GM21825 (cell line): Measurements from ENCODE around the gene STAC.

Experiments
- ATAC-seq: cut with Tn5 transposase; IDR thresholded peaks from one replicate; pipeline ENCODE4 v1.9.1; 2021; ENCODE audit warnings: mild to moderate bottlenecking, moderate library complexity; ENCODE audit not compliant: unreplicated experiment

STAC gene

DNA sequence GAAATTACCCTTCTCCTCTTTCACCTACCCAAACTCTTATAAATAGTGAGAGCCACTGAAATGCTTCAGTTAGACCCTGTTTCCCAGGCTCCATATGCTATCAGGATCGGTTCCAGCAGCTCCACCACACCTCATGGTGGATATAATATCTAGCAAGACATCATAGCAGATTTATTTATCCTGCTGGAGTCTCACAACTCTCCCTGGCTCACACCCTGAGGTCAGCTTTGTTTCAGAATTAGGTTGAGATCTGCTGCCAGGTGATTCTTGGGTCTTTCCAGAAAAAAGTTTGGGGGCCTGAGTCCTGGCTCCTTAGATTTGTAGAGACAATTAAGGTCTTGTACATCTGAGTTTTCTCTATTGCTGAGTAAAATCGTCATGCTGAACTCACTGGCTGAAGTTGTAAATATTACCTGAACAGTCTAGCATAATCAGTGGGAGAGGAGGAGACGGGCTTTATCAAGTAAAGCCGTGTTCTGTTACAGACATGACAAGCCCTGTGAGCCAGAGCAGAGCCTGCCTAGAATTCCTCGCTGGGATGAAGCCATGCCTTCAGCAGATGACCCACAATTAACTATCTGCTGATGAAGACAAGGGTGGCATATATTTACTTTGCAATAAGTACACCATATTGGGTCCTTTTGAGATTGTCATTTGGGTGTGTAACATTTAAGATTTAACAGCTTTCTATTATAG lies 131.6 kb downstream of the STAC start:
- no peak for ATAC-seq

GRCh38 chr3:36512555-36512954 lies 132.3 kb downstream of the STAC start:
- ATAC-seq, result no peak

DNA sequence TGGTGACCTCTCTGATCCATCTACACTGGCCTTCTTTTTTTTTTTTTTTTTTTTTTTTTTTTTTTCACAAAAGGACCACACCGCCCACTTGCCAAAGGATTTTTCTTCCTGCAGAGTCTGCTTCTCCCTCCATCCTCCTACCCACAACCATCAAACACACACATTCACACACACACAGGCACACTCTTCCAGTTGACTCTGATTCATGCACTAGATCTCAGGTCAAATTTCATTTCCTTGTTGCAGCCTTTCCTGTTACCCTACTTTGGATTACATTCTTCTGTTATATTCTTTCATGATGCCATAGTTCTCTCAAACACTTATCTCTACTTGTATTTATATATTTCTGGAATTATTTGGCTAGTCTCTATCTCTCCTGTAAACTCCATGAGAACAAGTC lies 133.9 kb downstream of the STAC start:
- no peak for ATAC-seq

GRCh38 chr3:36519682-36520081 lies 139.4 kb downstream of the STAC start:
- ATAC-seq, result no peak

- no peak for ATAC-seq
Measured at GRCh38 chr3:36520241-36521006, 140.1 kb downstream of the STAC start.

DNA sequence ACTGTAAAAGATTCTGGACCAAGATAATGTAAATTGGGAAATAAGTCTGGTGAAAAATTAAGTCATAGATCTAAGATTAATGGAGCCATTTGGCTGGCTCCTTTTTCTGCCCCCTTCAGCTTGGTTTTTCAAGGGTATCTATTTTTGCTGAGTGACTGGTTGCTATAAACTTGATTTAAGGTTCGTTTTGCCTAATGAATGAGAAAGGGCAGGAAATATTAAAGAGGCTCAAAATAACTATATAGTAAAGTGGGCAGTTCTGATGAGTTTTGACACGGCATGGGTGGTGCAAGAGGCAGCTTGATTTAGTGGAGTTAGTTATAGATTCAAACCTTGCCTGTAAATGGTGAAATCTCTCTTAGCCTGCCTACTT lies 140.7 kb downstream of the STAC start:
- ATAC-seq, result no peak

DNA sequence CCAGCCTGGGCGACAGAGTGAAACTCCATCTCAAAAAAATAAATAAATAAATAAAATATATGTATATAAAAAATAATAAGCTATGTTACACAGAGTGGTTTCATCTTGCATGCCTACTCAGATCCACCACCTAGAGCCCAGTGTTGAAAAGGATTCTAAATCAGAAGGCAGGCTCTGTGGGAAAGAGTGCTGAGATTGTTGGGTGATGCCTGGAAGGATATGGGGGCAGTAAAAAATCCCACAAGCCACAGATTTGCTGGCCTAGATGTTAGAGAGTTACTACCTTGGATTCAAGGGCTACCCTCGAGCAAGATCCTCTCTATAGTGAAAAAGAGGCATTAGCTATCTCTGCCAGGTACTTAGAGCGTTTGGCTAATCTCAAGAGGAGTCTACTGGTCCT lies 144.3 kb downstream of the STAC start:
- no peak for ATAC-seq

DNA sequence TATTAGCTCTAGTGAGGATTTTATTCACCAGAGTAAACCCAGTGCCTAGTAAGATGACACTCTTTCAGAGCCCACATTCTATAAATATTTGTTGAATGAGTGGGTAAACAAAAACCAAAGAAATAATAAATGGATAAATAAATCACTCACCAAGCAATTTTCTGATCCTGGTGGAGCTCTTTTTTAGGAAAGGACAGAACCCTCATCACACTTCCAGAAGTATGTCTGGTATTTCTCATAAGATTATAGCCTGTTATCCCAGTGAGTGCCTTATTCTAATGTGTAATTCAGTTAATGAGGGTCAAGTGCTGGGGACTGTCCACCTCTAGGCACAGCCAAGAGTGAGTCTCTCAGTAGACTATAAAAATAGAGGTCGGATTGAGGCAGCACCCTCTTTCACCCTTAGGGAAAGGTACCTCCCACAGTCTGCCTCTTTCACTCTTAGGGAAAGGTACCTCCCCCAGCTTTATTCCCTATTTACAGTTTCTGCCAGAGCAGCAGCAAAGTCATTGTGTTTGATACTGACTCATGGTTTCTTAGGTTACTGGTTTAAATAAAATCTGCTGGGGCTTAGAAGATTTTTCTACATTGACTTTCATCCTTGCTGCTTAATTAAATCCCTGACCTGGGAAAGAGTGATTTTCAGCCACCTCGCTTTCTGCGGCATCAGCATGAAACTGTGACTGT lies 145.0 kb downstream of the STAC start:
- no peak for ATAC-seq

DNA sequence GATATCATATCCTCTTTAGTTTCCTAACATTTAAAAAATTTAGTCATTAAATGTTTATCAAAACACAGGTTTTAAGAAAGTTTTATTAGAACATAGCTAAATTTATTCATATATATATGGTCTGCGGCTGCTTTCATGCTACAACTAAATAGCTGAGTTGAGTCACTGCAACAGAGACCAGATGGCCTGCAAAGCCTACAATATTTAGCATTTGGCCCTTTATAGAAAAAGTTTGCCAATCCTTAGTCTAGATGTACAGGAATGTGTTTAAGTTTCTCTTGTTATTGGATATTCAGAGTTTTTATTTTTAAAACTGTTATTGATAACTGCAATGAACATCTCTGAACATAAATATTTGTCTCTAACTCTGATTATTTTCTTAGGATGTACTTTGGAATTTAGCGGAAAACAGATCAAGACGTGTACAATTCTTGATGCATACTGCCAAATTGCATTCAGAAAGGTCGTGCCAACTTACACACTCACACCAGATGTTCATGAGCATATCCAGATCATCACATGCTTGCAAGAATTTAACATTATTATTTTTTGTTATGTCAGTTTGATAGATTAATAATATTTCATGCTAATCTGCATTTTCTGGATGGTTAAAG lies 157.9 kb downstream of the STAC start:
- ATAC-seq, result no peak

DNA sequence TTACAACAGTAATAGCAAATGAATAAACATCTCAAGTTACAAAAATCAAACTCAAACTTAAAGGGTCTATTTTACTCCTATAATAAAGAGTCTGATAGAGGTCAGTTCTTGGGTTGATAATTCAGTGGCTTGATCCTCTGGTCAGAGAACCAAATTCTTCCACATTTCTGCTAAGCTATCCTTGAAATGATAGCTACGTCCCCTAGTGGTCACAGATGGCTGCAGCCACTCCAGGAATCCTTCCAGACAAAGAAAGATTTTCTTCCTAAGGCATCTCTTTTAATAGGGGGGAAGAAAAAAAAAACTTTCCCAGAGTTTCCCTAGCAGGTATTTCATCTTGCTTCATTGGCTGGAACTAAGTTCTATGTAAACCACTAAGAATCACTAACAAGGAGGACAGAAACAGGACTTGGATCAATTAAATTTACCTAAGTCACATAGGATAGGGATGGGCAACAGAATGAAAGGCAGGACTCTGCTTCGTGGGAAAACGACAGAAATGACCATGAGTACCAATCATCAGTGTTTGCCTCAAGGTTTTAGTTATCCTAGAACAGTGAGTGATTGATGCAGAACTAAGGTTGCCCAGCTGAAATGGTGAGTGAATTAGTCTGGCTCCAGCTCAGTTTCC lies 160.7 kb downstream of the STAC start:
- ATAC-seq, result no peak

- no peak for ATAC-seq
Measured at GRCh38 chr3:36542186-36542585, 161.9 kb downstream of the STAC start.

GRCh38 chr3:36543276-36543997 lies 163.1 kb downstream of the STAC start:
- no peak for ATAC-seq

- no peak for ATAC-seq
Measured at GRCh38 chr3:36546226-36546625, 165.9 kb downstream of the STAC start.

- no peak for ATAC-seq
Measured at GRCh38 chr3:36548712-36549111, 168.4 kb downstream of the STAC start.

GRCh38 chr3:36557021-36557707 lies 176.9 kb downstream of the STAC start:
- peak; percentile 67 for ATAC-seq

- no peak for ATAC-seq
Measured at GRCh38 chr3:36557708-36558421, 177.6 kb downstream of the STAC start.

DNA sequence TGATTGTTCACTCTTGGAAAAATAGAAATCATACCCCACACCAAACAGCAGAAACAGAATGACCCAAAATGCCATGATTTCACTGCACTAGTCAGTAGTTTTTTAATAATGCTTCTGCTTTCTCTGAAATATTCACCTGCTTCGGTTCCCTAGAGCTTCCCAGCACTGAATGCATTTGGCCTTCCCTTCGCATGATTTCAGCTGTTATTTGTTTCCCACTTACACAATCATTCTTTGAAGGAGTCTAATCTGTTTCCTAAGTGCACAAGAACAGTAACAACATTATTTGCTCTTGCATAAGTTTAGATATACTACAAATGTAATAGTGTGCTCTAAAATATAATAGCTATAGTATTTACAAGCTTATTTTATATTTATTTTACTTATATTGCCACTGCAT lies 178.7 kb downstream of the STAC start:
- ATAC-seq, result no peak

GRCh38 chr3:36560685-36561084 lies 180.4 kb downstream of the STAC start:
- ATAC-seq, result no peak

DNA sequence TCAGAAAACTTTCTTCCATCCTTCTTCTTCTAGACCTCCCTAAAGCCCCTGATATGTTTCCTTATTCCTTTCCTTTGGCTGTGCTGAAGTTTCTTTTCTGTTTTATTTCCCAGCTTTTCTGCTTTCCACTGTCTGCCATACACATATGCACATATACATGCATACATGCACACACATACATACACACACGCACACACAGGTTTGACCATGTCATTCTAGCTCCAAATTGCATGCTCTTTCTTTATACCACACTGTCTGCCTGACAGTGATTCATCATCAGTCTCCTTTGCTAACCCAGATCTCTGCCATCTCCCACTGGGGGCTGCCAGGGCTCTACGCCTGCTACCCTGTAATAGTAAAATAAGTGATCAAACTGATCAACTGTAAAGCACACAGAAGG lies 181.3 kb downstream of the STAC start:
- ATAC-seq, result no peak
